Fibroblast of skin of abdomen (primary cell): Measurements from ENCODE around the gene FFAR2. TPM values are rescaled to one million over a fixed set of nuclear protein-coding genes. Genes with fewer than 3 reads are reported as not detected.
A peak's percentile ranks its signal among the peaks of the same experiment; 100 is the strongest.
"Not testable (repeated sequence)": the region's sequence is repeated elsewhere in the genome, so short reads cannot be mapped to it uniquely, and the experiment has no call there.

Source experiments
- DNase-seq: peaks from one replicate; pipeline ENCODE4 v3.0.0-alpha.2; 2013
- polyA plus RNA-seq, 2 experiments: library from polyadenylated mRNA; unstranded; fragments of 120-200 nt; gene quantifications; one replicate each; pipeline ENCODE4 v1.2.1, GENCODE V29; 2013; ENCODE audit not compliant: insufficient read length in 2 of 2

FFAR2 gene
- polyA plus RNA-seq (2013, experiment 1 of 2; ENCODE audit: insufficient read length): not detected
- 0.07 TPM for polyA plus RNA-seq (2013, experiment 2 of 2; ENCODE audit: insufficient read length)

GRCh38 chr19:35447606-35448469 is at the start of gene FFAR2:
Gene FFAR2 (plus strand): TSS chr19:35448257. CDS start chr19:35449715, 1,458 bp downstream.
- DNase-seq: no peak

- no peak for DNase-seq
These were observed 49.5 kb upstream of the FFAR2 start for GRCh38 chr19:35398570-35398969.

GRCh38 chr19:35399231-35399630 is 48.8 kb upstream of the FFAR2 start:
- DNase-seq: no peak

GRCh38 chr19:35399948-35400772 is 47.9 kb upstream of the FFAR2 start:
- DNase-seq: no peak

GRCh38 chr19:35400773-35401100 is 47.3 kb upstream of the FFAR2 start:
- DNase-seq: no peak

GRCh38 chr19:35401416-35401815 is 46.6 kb upstream of the FFAR2 start:
- not testable (repeated sequence) for DNase-seq

- no peak for DNase-seq
These were observed 44.8 kb upstream of the FFAR2 start for GRCh38 chr19:35403116-35403760.

GRCh38 chr19:35404879-35405622 is 43.0 kb upstream of the FFAR2 start:
- peak; percentile 90 for DNase-seq

GRCh38 chr19:35407619-35408018 is 40.4 kb upstream of the FFAR2 start:
- DNase-seq: no peak

- no peak for DNase-seq
These were observed 39.5 kb upstream of the FFAR2 start for GRCh38 chr19:35408284-35409171.

GRCh38 chr19:35409191-35409590 is 38.9 kb upstream of the FFAR2 start:
- DNase-seq: no peak

GRCh38 chr19:35410487-35410886 is 37.6 kb upstream of the FFAR2 start:
- DNase-seq: no peak

GRCh38 chr19:35414442-35414841 is 33.6 kb upstream of the FFAR2 start:
- DNase-seq: no peak

GRCh38 chr19:35416331-35416730 is 31.7 kb upstream of the FFAR2 start:
- no peak for DNase-seq

GRCh38 chr19:35417278-35417677 is 30.8 kb upstream of the FFAR2 start:
- no peak for DNase-seq

- no peak for DNase-seq
These were observed 30.1 kb upstream of the FFAR2 start for GRCh38 chr19:35417713-35418534.

GRCh38 chr19:35419046-35419445 is 29.0 kb upstream of the FFAR2 start:
- DNase-seq: no peak

GRCh38 chr19:35419805-35420204 is 28.3 kb upstream of the FFAR2 start:
- DNase-seq: no peak

GRCh38 chr19:35421362-35421761 is 26.7 kb upstream of the FFAR2 start:
- no peak for DNase-seq

- not testable (repeated sequence) for DNase-seq
These were observed 24.7 kb upstream of the FFAR2 start for GRCh38 chr19:35423406-35423805.
